Renal pelvis (tissue), 4 donors: Measurements from ENCODE around the gene MRPL34. TPM values are rescaled to one million over a fixed set of nuclear protein-coding genes. Genes with fewer than 3 reads are reported as not detected.
A peak's percentile ranks its signal among the peaks of the same experiment; 100 is the strongest.

ENCODE experiments used
- DNase-seq: peaks from one replicate; pipeline ENCODE4 v3.0.0-alpha.2; 2013
- polyA plus RNA-seq, 3 donors: library from polyadenylated mRNA; unstranded; fragments of 120-200 nt; gene quantifications; one replicate each; pipeline ENCODE4 v1.2.1, GENCODE V29; 2013; ENCODE audit not compliant: insufficient read length in 3 of 3

MRPL34 gene
- polyA plus RNA-seq, 3 donors: 59.2 to 71.3 (median 63.5) TPM

DNA sequence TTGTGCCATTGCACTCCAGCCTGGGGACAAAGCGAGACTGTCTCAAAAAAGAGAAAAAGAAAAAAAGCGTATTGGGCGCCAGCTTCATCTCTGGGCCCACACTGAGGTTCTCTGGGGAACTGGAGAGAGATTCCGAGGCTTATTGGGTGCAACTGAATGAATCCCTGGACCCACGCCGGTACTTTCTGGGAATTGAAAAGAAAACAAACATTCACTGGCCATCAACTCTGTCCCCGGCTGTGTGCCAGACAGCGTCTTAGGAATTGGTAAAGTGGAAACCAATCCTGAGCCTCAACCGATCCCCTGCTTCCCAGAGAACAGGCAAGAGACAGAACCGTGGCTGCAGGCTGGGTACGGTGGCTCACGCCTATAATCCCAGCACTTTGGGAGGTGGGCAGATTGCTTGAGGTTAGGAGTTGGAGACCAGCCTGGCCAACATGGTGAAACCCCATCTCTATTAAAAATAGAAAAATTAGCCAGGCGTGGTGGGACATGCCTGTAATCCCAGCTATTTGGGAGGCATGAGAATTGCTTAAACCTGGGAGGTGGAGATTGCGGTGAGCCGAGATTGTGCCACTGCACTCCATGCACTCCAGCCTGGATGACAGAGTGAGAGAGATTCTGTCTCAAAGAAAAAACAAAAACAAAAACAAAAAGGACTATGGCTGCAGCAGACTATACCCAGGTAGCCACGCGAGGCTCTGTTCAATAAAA is 20.4 kb downstream of the MRPL34 start:
- DNase-seq: no peak

DNA sequence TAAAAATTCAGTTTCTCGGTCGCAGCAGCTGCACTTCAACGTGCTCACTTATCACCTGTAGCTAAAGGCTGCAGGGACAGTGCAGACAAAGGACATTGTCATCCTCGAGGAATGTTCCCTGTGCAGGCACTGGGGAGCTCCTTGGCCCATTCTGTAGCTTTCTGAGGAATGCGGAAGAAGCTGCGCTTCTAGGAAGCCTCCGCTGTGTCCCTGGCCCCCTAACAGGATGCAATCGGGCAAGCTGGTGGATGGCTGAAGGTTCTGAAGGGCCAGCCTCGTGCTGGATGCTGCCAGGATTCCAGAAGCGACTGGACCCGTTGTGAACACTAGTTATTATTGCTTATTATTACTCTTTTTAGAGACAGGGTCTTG is 20.9 kb downstream of the MRPL34 start:
- DNase-seq: no peak

GRCh38 chr19:17327068-17327653 is 21.5 kb downstream of the MRPL34 start:
- DNase-seq: no peak

GRCh38 chr19:17327654-17328516 is 22.2 kb downstream of the MRPL34 start:
- DNase-seq: peak; percentile 80

DNA sequence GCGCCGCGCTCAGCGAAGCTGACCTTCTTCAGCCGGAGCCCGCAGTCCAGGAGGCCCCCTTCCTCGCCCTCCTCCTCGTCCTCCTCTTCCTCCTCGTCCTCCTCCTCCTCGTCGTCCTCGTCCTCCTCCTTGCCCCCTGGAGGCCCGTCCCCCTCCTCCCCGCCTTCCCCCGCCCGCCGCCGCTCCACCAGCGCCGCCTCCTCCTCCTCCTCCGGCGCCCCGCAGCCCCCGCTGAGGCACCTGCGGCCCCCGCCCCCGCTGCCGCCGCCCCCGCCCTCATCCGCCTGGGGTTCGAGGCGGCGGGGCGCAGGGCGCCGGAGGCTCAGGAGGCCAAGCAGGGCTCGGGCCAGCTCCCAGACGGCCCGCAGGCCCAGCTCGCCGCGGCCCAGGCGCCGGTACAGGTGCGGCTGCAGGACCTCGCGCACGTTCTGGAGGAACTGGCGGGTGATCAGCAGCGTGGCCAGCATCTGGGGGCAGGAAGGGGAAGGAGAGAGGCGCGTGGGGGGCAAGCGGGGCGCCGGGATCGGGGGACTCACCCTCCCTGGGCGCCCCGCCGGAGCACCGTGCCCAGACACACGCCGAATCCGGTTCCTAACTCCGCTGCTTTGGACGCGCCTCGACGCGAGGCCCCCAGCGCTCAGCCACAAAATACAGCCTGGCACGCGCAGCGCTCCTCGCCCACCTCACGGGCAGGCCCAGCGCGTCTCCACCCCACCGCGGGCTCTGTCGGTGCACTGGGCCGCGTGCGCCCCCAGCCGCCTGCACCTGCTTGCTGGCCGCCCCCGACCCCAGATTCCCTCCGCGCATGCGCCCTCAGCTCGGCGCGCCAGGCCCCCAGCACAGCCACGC is 23.1 kb downstream of the MRPL34 start:
- DNase-seq: no peak

GRCh38 chr19:17329366-17330261 is 23.9 kb downstream of the MRPL34 start:
- DNase-seq: no peak

DNA sequence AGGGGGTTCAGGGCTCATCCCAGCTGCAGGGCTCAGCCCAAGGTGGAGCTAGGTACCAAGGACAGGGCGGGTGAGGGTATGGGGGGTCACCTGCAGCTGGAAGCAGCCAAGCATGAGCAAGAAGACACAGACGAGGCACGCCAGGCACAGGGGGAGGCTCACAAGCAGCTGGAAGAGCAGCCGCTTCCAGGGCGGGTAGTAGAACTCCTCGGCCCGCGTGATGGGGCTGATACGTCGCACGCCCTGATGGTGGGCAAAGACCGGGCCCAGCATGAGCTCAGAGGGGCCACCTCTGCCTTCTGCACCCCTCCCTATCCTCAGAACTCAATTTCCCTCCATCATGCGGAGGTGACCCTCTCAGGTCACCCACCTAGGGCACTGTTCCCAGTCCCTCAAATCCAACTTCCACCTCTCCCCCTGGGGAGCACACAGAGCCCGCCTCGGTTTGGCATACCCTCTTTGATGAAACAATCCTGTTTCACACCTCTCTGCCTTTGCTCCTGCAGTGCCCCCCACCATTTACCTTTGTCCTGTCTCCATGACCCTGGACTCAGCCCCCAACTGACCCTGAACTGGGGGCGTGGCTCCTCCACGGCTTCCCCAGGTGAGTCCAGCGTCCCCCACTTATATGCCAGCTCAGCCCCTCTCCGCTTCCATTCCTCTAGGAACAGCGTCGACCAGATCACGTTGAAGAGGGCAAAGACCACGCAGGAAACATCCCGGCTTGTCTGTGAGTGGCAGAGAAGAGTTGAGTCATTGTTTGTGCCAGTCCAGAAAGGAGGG is 24.8 kb downstream of the MRPL34 start:
- DNase-seq: no peak

DNA sequence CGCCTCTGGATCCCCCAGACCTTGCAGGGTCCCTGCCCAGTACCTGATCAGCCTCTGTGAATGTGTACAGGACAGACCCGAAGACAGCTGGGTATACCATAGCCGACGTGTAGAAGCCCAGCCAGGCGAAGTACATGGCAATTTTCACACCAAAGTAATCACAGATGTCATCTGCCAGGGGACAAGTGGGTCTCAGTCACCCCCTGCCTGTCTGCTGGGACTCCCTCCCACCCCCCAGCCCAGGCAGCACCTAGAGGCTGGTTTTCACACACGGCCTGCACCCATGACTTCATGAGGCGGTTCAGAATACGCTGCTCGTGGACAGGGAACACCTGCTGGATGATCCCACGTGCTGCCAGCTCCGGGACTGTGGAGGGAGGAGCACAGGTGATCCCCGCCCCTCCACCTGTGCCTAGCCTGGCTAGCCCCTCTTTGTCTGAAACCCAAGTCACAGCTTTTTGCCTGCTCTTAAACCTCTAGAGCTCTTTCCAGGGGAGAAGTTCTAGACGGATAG is 25.4 kb downstream of the MRPL34 start:
- DNase-seq: no peak

DNA sequence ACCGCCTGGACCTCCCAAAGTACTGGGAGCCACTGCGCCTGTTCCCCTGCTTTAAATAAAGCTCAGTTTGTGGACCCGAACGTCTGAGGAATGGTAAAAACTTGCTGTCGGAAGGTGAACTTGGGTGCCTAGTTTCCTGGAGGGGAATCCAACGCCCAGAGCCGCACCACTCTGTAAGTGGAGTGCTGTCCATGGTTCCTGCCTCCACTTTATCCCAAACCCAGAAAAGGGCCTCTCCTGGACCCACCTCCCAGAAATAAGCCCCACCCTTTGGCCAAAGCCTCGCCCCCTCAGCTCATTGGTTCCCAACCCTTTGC is 26.6 kb downstream of the MRPL34 start:
- no peak for DNase-seq

- no peak for DNase-seq
These were observed 27.3 kb downstream of the MRPL34 start for GRCh38 chr19:17332677-17333581.

DNA sequence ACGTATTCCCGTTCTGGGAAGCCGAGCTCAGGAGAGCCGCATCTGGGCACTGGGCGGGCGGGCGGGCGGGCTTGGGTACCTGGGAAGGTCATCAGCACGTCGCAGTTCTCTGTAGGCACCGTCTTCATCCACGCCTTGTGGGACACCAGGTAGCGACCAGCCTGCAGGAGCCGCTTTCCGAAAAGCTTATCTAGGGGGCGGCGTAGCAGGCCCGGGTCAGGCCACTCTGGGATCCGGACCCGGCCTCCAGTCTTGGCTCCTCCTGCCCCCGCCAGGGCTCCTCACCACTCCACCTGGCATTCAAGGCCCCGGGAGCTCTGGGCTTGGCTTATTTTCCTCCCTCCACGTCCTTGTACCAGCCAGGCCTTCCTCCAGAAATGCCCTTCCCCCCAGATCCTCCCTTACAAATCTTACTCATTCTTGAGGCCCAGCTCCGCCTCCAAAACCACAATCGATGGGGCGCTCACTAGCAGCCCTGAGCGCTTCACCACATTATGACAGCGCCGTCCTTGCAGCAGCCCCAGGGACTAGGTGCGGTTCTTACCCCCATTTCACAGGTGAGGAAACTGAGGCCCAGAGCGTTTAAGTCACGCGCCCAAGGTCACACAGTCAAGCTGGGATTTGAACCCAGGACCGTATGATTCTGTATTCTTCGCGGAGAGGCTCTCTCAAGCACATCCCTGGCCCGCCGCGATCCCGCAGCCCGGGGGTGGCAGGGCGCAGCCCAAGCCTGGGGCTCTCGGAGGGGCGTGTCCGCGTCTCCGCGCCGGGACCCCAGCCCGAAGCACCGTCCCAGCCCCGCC is 28.1 kb downstream of the MRPL34 start:
- DNase-seq: no peak

DNA sequence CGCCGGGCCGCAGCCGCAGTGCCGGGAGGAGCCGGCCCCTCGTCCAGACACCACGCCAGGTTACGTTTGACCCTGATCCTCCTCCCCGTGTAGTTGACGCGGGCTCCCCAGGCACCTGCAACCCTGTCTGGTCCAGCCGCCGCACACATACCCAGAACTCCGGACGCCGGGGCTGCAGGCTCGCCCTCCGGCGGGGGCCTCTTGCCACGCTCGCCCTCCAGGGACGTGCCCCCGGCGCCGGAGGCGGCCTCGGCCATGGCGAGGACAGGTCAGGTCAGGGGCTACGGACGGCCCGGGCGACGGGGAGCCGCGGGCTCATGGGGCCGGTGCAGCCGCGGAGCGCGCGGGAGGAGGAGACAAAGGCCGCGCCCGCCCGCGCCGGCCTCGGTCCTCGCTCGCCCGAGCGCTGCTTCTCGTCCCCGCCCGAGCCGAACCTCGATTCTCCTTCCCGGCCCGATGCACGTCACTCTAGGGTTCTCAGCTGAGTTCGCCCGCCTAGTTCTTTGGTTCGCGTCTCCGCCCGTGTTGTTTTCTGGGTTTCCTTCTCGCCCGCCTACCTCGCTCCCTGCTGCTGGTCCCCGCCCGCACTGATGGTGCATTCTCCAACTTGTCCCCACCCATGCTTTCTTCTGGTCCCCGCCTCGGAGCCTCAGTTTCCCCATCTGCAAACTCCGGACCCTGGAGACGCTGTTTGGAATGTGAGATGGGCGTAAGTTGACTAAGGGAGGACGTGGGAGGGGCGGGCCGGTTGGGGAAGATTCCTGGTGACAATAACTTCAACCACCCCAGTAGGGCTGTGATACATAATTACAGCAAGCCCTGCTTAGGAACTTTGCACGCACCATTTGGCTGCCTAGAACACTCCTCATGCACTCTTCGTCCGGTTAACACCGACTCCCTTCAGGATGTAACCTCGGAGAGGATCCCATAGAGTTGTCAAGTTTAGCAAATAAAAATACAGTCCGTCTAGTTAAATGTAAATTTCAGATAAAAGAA is 29.0 kb downstream of the MRPL34 start, which contains the start of gene ANO8:
TSS of gene ANO8 (minus strand) at position 442 of the 996 bp plus-strand sequence. CDS start at position 257, 185 bp downstream.
- peak; percentile 98 for DNase-seq

DNA sequence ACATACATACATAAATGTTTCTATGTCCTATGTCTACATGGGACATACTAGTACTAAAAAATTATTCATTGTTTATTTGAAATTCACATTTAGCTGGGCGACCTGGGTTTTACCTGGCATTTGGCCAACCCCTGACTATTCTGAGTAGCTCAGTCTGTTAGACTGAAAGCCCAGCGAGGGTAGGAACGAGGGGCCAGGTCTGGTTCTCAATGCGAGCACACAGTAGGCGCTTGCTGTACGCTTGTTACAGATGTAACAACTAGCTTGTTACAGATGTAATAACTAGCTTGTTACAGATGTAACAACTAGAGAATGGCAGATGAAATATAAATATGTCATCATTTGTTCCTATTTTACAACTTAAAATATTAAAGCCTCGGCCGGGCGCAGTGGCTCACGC is 29.9 kb downstream of the MRPL34 start:
- DNase-seq: no peak

GRCh38 chr19:17336872-17337674 is 31.4 kb downstream of the MRPL34 start, which contains the start of gene GTPBP3:
Gene GTPBP3, plus strand, starts transcription at chr19:17337553. Its CDS starts 59 bp downstream, at chr19:17337612.
- peak; percentile 98 for DNase-seq

GRCh38 chr19:17337675-17338432 is 32.2 kb downstream of the MRPL34 start:
- no peak for DNase-seq
